ENCODE measurements around the gene BACE1.

- no peak for TF ChIP-seq CTCF (IDR thresholded peaks at IDR 0.05)
- no peak for TF ChIP-seq POLR2A (IDR thresholded peaks at IDR 0.05)
Observed at GRCh38 chr11:117354550-117354949, 38.5 kb upstream of the BACE1 start.
